ENCODE results near the gene GRHL3.

Gene GRHL3

GRCh38 chr1:24298606-24299005 lies 20.6 kb upstream of the GRHL3 start:
- no peak for DNase-seq (ENCODE audit: low spot score)
- in situ Hi-C loops (cut with MboI; ENCODE audit: low sequenced_read_pairs, unreplicated experiment): no loop called here
- TF ChIP-seq CTCF (IDR thresholded peaks at IDR 0.05; ENCODE audit: borderline replicate concordance, control extremely low read depth, extremely low read depth, insufficient read depth, missing control alignments): no peak

- no peak for TF ChIP-seq CTCF (IDR thresholded peaks at IDR 0.05; ENCODE audit: borderline replicate concordance, control extremely low read depth, extremely low read depth, insufficient read depth, missing control alignments)
- in situ Hi-C loops (cut with MboI; ENCODE audit: low sequenced_read_pairs, unreplicated experiment): no loop called here
- no peak for DNase-seq (ENCODE audit: low spot score)
Measured at GRCh38 chr1:24299901-24300300, 19.3 kb upstream of the GRHL3 start.

GRCh38 chr1:24300971-24301784 lies 18.0 kb upstream of the GRHL3 start:
- no peak for DNase-seq (ENCODE audit: low spot score)
- no peak for TF ChIP-seq CTCF (IDR thresholded peaks at IDR 0.05; ENCODE audit: borderline replicate concordance, control extremely low read depth, extremely low read depth, insufficient read depth, missing control alignments)
- in situ Hi-C loops (cut with MboI; ENCODE audit: low sequenced_read_pairs, unreplicated experiment): no loop called here

- in situ Hi-C loops (cut with MboI; ENCODE audit: low sequenced_read_pairs, unreplicated experiment): no loop called here
- DNase-seq (ENCODE audit: low spot score): no peak
Measured at GRCh38 chr1:24301785-24302175, 17.4 kb upstream of the GRHL3 start.

GRCh38 chr1:24302209-24302611 lies 16.9 kb upstream of the GRHL3 start:
- no peak for DNase-seq (ENCODE audit: low spot score)
- TF ChIP-seq CTCF (IDR thresholded peaks at IDR 0.05; ENCODE audit: borderline replicate concordance, control extremely low read depth, extremely low read depth, insufficient read depth, missing control alignments): no peak
- in situ Hi-C loops (cut with MboI; ENCODE audit: low sequenced_read_pairs, unreplicated experiment): no loop called here

More at GRCh38 chr1:24301785-24302175, 17.4 kb upstream of the GRHL3 start:
- no peak for TF ChIP-seq CTCF (IDR thresholded peaks at IDR 0.05; ENCODE audit: borderline replicate concordance, control extremely low read depth, extremely low read depth, insufficient read depth, missing control alignments)

- in situ Hi-C loops (cut with MboI; ENCODE audit: low sequenced_read_pairs, unreplicated experiment): no loop called here
- TF ChIP-seq CTCF (IDR thresholded peaks at IDR 0.05; ENCODE audit: borderline replicate concordance, control extremely low read depth, extremely low read depth, insufficient read depth, missing control alignments): no peak
- no peak for DNase-seq (ENCODE audit: low spot score)
Measured at GRCh38 chr1:24303600-24303999, 15.6 kb upstream of the GRHL3 start.

Data from GM13976 (cell line).